WTC11 (cell line): ENCODE data around the gene ROPN1. TPM values are rescaled to one million over a fixed set of nuclear protein-coding genes. Genes with fewer than 3 reads are reported as not detected.

Experiments
- ATAC-seq: fragments of 200-7000 bp; cut with Tn5 transposase; 2 replicates; pipeline ENCODE4 v1.10.0; 2021; ENCODE audit warnings: mild to moderate bottlenecking, moderate library complexity
- CTCF ChIA-PET: fragments of 300-600 bp; sonication (Branson Sonifier 250); formaldehyde crosslinking; loops from one replicate; lab custom pipeline; 2021; ENCODE audit warnings: antibody characterized with exemption; lab: Charles Lee
- POLR2A ChIA-PET: fragments of 350-600 bp; sonication (Branson Sonifier 250); formaldehyde crosslinking; loops from one replicate; lab custom pipeline; 2021; ENCODE audit warnings: antibody characterized with exemption; lab: Charles Lee
- DNase-seq: peaks from one replicate; pipeline ENCODE4 v3.0.0; 2021; ENCODE audit warnings: low spot score
- H3K27ac Mint-ChIP-seq: 2 replicates; pipeline ENCODE4 v1.8.0; 2021; ENCODE audit warnings: mixed read lengths
- H3K27me3 Mint-ChIP-seq: 2 replicates; pipeline ENCODE4 v1.8.0; 2021; ENCODE audit warnings: low read depth, mild to moderate bottlenecking, moderate library complexity, mixed read lengths
- H3K36me3 Mint-ChIP-seq: 2 replicates; pipeline ENCODE4 v1.8.0; 2021; ENCODE audit warnings: mixed read lengths
- H3K4me1 Mint-ChIP-seq: 2 replicates; pipeline ENCODE4 v1.8.0; 2022; ENCODE audit warnings: mixed read lengths
- H3K4me3 Mint-ChIP-seq: 2 replicates; pipeline ENCODE4 v1.8.0; 2021; ENCODE audit warnings: mild to moderate bottlenecking, moderate library complexity, mixed read lengths
- H3K9me3 Mint-ChIP-seq: 2 replicates; pipeline ENCODE4 v1.8.0; 2021; ENCODE audit warnings: mixed read lengths
- AFF4 ChIP-seq: sonication (generic); formaldehyde crosslinking; IDR thresholded peaks from 2 replicates; pipeline ENCODE4 v1.8.1; 2023; ENCODE audit warnings: mild to moderate bottlenecking, missing genetic modification reagents, borderline replicate concordance
- CBFB ChIP-seq: sonication (generic); formaldehyde crosslinking; IDR thresholded peaks from 2 replicates; pipeline ENCODE4 v1.8.1; 2022; ENCODE audit warnings: mild to moderate bottlenecking, low read depth, missing genetic modification reagents
- CREB1 ChIP-seq: sonication (generic); formaldehyde crosslinking; IDR thresholded peaks from 2 replicates; pipeline ENCODE4 v1.8.0; 2023; ENCODE audit warnings: mild to moderate bottlenecking, missing genetic modification reagents
- MXD4 ChIP-seq: fragments of 250-450 bp; sonication (Bioruptor Pico); IDR thresholded peaks from 2 replicates; pipeline ENCODE4 v1.8.0; 2021; ENCODE audit warnings: mild to moderate bottlenecking, moderate library complexity, borderline replicate concordance
- SMAD4 ChIP-seq: sonication (generic); formaldehyde crosslinking; IDR thresholded peaks from 2 replicates; pipeline ENCODE4 v1.8.0; 2022; ENCODE audit warnings: mild to moderate bottlenecking, missing genetic modification reagents
- ZBTB21 ChIP-seq: sonication (generic); formaldehyde crosslinking; IDR thresholded peaks from 2 replicates; pipeline ENCODE4 v1.8.1; 2023; ENCODE audit warnings: mild to moderate bottlenecking, missing genetic modification reagents, borderline replicate concordance
- ZNF281 ChIP-seq: sonication (generic); formaldehyde crosslinking; IDR thresholded peaks from 2 replicates; pipeline ENCODE4 v1.8.0; 2023; ENCODE audit warnings: mild to moderate bottlenecking, missing genetic modification reagents
- total RNA-seq: library from RNA; stranded (reverse); gene quantifications from 3 replicates; pipeline ENCODE4 v1.2.3, GENCODE V29; 2021
- TF ChIP-seq, protein P1 (sequence below): sonication (generic); formaldehyde crosslinking; conservative IDR thresholded peaks from 2 replicates; pipeline ENCODE4 v1.8.1; 2023; ENCODE audit warnings: mild to moderate bottlenecking, low read depth, missing genetic modification reagents, moderate library complexity
- TF ChIP-seq, protein P2 (sequence below): sonication (generic); formaldehyde crosslinking; IDR thresholded peaks from 2 replicates; pipeline ENCODE4 v1.8.0; 2023; ENCODE audit warnings: missing genetic modification reagents, mild to moderate bottlenecking, borderline replicate concordance
- TF ChIP-seq, protein P3 (sequence below): fragments of 250-450 bp; sonication (Bioruptor Pico); IDR thresholded peaks from 2 replicates; pipeline ENCODE4 v1.9.0; 2021; ENCODE audit warnings: moderate library complexity, mild to moderate bottlenecking, inconsistent platforms, borderline replicate concordance
- TF ChIP-seq, protein P4 (sequence below): sonication (generic); formaldehyde crosslinking; IDR thresholded peaks from 2 replicates; pipeline ENCODE4 v1.8.1; 2022; ENCODE audit warnings: low read depth, mild to moderate bottlenecking, moderate library complexity, missing genetic modification reagents, borderline replicate concordance

The ROPN1 gene
- total RNA-seq, 1 experiment from 2014 or later = not detected

DNA sequence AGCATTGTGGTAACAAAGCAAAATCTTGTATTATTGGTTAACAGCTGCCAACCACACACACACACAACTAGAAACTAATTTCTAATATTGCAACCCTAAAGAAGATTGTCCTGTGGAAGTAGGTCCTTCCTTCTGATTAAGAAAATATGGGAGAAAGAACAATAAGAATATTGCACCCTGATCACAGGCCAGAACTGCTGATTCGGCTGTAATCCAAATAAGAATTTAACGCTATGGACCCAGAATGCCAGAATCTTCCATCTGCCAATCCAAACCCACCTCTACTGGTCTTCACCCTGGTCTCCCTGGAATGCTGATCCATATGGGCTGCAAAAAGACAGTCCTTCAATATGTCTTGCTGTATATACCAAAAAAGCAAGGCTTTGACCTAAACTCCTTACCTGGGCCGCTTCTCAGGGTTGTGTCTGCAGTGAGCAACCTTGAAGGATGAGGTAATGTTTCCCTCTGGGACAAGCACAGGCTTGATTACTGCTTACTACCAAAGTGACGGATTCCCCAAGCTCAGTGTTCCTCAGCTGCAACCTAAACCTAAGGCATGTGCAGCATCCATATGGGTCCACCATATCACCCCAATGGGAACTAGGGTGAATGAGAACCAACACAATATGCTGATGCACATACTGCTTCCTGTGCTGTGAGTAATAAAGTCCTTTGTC is 38.9 kb downstream of the ROPN1 start:
- no peak overlapping the region for H3K27ac Mint-ChIP-seq
- DNase-seq (no peak), ATAC-seq (no peak)
- ChIA-PET CTCF (no interaction called here), POLR2A (no interaction called here)
- H3K36me3 Mint-ChIP-seq = peaks cover 44% of the 10 kb centered on the region
- TF ChIP-seq, protein P1, sequence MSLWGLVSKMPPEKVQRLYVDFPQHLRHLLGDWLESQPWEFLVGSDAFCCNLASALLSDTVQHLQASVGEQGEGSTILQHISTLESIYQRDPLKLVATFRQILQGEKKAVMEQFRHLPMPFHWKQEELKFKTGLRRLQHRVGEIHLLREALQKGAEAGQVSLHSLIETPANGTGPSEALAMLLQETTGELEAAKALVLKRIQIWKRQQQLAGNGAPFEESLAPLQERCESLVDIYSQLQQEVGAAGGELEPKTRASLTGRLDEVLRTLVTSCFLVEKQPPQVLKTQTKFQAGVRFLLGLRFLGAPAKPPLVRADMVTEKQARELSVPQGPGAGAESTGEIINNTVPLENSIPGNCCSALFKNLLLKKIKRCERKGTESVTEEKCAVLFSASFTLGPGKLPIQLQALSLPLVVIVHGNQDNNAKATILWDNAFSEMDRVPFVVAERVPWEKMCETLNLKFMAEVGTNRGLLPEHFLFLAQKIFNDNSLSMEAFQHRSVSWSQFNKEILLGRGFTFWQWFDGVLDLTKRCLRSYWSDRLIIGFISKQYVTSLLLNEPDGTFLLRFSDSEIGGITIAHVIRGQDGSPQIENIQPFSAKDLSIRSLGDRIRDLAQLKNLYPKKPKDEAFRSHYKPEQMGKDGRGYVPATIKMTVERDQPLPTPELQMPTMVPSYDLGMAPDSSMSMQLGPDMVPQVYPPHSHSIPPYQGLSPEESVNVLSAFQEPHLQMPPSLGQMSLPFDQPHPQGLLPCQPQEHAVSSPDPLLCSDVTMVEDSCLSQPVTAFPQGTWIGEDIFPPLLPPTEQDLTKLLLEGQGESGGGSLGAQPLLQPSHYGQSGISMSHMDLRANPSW (CRISPR knock-in tag) = no peak
- TF ChIP-seq, protein P2, sequence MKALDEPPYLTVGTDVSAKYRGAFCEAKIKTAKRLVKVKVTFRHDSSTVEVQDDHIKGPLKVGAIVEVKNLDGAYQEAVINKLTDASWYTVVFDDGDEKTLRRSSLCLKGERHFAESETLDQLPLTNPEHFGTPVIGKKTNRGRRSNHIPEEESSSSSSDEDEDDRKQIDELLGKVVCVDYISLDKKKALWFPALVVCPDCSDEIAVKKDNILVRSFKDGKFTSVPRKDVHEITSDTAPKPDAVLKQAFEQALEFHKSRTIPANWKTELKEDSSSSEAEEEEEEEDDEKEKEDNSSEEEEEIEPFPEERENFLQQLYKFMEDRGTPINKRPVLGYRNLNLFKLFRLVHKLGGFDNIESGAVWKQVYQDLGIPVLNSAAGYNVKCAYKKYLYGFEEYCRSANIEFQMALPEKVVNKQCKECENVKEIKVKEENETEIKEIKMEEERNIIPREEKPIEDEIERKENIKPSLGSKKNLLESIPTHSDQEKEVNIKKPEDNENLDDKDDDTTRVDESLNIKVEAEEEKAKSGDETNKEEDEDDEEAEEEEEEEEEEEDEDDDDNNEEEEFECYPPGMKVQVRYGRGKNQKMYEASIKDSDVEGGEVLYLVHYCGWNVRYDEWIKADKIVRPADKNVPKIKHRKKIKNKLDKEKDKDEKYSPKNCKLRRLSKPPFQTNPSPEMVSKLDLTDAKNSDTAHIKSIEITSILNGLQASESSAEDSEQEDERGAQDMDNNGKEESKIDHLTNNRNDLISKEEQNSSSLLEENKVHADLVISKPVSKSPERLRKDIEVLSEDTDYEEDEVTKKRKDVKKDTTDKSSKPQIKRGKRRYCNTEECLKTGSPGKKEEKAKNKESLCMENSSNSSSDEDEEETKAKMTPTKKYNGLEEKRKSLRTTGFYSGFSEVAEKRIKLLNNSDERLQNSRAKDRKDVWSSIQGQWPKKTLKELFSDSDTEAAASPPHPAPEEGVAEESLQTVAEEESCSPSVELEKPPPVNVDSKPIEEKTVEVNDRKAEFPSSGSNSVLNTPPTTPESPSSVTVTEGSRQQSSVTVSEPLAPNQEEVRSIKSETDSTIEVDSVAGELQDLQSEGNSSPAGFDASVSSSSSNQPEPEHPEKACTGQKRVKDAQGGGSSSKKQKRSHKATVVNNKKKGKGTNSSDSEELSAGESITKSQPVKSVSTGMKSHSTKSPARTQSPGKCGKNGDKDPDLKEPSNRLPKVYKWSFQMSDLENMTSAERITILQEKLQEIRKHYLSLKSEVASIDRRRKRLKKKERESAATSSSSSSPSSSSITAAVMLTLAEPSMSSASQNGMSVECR (CRISPR knock-in tag) = no peak
- H3K4me3 Mint-ChIP-seq = no peak overlapping the region
- H3K9me3 Mint-ChIP-seq = no peaks in the 10 kb centered on the region
- no peaks in the 10 kb centered on the region for H3K27me3 Mint-ChIP-seq
- H3K4me1 Mint-ChIP-seq = no peaks in the 10 kb centered on the region

DNA sequence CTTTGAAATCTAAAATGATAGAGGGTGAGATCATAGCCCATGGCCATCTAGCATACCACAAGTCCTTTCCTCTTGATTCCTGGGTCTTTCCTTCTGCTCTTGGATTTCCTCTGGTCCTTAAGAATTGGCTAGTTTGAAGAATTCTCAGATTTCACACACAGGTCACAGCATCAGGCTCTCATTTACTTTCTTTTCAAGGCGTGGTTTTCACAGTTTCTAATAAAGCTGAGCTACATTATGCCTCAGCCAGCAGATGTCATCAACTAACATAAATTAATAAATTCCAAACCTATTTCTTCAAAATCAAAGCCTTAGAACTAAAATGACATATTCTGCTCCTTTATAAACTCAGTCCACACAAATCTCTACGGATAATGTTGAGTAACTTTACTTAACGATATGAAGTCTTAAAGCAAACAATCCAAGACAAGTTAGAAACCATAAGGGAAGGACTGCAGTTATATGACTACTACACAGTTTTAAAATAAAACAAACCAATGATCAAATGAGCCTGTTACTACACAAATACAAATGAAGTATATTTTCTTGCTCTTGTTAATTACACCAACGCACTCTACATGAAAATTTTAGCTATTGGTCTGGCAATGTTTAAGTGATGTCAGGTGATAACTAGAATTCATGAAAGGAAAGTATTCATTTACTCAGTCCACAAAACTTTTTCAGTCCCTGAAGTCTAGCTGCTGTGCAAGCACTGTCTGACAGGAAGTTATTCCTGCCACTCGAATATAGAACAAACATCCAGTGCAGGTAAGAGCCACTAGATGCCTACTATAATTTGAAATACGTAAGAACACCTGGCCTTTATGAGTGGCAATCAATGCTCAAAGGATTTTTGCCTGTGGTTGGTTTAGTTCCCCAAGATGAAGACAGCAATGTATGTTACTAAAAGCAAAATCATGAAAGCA is 40.1 kb downstream of the ROPN1 start:
- no peak for DNase-seq
- no peak for ATAC-seq
- no peak for TF ChIP-seq ZNF281
- no peak for TF ChIP-seq AFF4 (CRISPR knock-in tag)
- TF ChIP-seq, protein P3, sequence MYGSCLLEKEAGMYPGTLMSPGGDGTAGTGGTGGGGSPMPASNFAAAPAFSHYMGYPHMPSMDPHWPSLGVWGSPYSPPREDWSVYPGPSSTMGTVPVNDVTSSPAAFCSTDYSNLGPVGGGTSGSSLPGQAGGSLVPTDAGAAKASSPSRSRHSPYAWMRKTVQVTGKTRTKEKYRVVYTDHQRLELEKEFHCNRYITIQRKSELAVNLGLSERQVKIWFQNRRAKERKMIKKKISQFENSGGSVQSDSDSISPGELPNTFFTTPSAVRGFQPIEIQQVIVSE = no peak
- TF ChIP-seq CREB1 (CRISPR knock-in tag) = no peak
- no peak for TF ChIP-seq CBFB (CRISPR knock-in tag)
- no peak for TF ChIP-seq SMAD4 (CRISPR knock-in tag)
- TF ChIP-seq ZBTB21 (CRISPR knock-in tag) = no peak
- TF ChIP-seq, protein P1 (CRISPR knock-in tag) = no peak
- no peak for TF ChIP-seq MXD4 (CRISPR knock-in tag)
- TF ChIP-seq, protein P4, sequence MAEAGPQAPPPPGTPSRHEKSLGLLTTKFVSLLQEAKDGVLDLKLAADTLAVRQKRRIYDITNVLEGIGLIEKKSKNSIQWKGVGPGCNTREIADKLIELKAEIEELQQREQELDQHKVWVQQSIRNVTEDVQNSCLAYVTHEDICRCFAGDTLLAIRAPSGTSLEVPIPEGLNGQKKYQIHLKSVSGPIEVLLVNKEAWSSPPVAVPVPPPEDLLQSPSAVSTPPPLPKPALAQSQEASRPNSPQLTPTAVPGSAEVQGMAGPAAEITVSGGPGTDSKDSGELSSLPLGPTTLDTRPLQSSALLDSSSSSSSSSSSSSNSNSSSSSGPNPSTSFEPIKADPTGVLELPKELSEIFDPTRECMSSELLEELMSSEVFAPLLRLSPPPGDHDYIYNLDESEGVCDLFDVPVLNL (CRISPR knock-in tag) = no peak

More for the DNA sequence above, 40.1 kb downstream of the ROPN1 start:
- ChIA-PET POLR2A (no interaction called here), CTCF (no interaction called here)
- H3K27me3 Mint-ChIP-seq = no peaks in the 10 kb centered on the region
- H3K36me3 Mint-ChIP-seq = peaks cover 47% of the 10 kb centered on the region
- no peaks in the 10 kb centered on the region for H3K9me3 Mint-ChIP-seq
- no peak overlapping the region for H3K27ac Mint-ChIP-seq
- H3K4me1 Mint-ChIP-seq = no peaks in the 10 kb centered on the region
- no peak overlapping the region for H3K4me3 Mint-ChIP-seq
